GM21737 (cell line): ENCODE measurements around the gene PSEN2.

Source experiments
- ATAC-seq: cut with Tn5 transposase; IDR thresholded peaks from one replicate; pipeline ENCODE4 v1.9.1; 2021; ENCODE audit warnings: mild to moderate bottlenecking, moderate library complexity; ENCODE audit not compliant: unreplicated experiment

PSEN2 gene

GRCh38 chr1:226884966-226885820 lies 14.8 kb downstream of the PSEN2 start:
- ATAC-seq = no peak

- no peak for ATAC-seq
Observed at GRCh38 chr1:226886122-226886901, 15.9 kb downstream of the PSEN2 start.

GRCh38 chr1:226887006-226887405 lies 16.6 kb downstream of the PSEN2 start:
- ATAC-seq = no peak

GRCh38 chr1:226888021-226888420 lies 17.6 kb downstream of the PSEN2 start:
- ATAC-seq = no peak

- no peak for ATAC-seq
Observed at GRCh38 chr1:226888816-226889215, 18.4 kb downstream of the PSEN2 start.

- ATAC-seq = no peak
Observed at GRCh38 chr1:226889616-226890330, 19.4 kb downstream of the PSEN2 start.

- ATAC-seq = no peak
Observed at GRCh38 chr1:226890331-226891108, 20.1 kb downstream of the PSEN2 start.

GRCh38 chr1:226891346-226891745 lies 20.9 kb downstream of the PSEN2 start:
- no peak for ATAC-seq

- no peak for ATAC-seq
Observed at GRCh38 chr1:226891846-226892523, 21.6 kb downstream of the PSEN2 start.

- ATAC-seq = no peak
Observed at GRCh38 chr1:226892524-226892875, 22.1 kb downstream of the PSEN2 start.

- ATAC-seq = no peak
Observed at GRCh38 chr1:226893936-226894335, 23.5 kb downstream of the PSEN2 start.

- ATAC-seq = no peak
Observed at GRCh38 chr1:226894826-226895225, 24.4 kb downstream of the PSEN2 start.

- ATAC-seq = no peak
Observed at GRCh38 chr1:226895644-226896043, 25.2 kb downstream of the PSEN2 start.

GRCh38 chr1:226898246-226898645 lies 27.8 kb downstream of the PSEN2 start:
- ATAC-seq = no peak

- ATAC-seq = no peak
Observed at GRCh38 chr1:226901421-226901820, 31.0 kb downstream of the PSEN2 start.

GRCh38 chr1:226902601-226903000 lies 32.2 kb downstream of the PSEN2 start:
- ATAC-seq = no peak

- ATAC-seq = no peak
Observed at GRCh38 chr1:226903819-226904716, 33.7 kb downstream of the PSEN2 start.

- ATAC-seq = no peak
Observed at GRCh38 chr1:226904772-226905171, 34.4 kb downstream of the PSEN2 start.

- no peak for ATAC-seq
Observed at GRCh38 chr1:226908419-226908818, 38.0 kb downstream of the PSEN2 start.
